ENCODE results near the gene ZNF592. TPM values are rescaled to one million over a fixed set of nuclear protein-coding genes. Genes with fewer than 3 reads are reported as not detected.

The ZNF592 gene
- total and polyA plus RNA-seq, 2 of the 13 experiments (the other 11 are each of a cell fraction or from before 2014, with no cell fraction given) = 8.2 to 9.8 TPM

DNA sequence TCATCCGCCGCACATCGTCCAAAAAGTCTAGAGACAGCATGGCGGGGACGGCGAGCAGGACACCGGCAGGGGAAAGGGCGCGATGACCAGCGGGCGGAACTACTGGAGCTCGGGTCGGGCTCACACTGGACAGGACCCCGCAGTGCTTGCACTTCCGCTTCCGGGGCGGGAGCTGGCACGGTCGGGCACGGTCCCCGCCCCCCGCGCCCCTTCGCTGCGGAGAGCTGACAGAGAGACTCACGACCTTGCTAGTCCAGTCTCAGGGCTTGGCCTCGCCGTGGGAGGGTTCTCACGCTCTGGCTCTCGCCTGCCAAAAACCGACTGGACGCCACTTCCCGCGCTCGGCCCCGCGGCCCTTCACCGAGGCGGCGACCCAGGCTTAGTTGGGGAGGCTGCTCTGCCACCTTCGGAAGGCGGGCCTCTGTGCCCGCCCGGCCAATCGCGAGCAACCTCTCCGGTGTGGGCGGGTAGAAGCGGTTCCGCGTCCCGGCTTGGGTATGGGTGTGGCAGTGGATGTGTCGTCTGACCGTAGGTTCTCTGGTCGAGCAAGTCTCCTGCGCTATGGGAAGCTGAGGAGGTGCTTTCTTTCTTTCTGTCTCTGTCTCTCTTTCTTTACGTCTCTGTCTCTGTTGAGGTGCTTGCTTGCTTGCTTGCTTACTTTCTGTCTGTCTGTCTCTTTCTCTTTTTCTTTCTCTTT, 32.2 kb upstream of the ZNF592 start, which contains the start of gene SEC11A (continued):
- TF ChIP-seq, protein P1, sequence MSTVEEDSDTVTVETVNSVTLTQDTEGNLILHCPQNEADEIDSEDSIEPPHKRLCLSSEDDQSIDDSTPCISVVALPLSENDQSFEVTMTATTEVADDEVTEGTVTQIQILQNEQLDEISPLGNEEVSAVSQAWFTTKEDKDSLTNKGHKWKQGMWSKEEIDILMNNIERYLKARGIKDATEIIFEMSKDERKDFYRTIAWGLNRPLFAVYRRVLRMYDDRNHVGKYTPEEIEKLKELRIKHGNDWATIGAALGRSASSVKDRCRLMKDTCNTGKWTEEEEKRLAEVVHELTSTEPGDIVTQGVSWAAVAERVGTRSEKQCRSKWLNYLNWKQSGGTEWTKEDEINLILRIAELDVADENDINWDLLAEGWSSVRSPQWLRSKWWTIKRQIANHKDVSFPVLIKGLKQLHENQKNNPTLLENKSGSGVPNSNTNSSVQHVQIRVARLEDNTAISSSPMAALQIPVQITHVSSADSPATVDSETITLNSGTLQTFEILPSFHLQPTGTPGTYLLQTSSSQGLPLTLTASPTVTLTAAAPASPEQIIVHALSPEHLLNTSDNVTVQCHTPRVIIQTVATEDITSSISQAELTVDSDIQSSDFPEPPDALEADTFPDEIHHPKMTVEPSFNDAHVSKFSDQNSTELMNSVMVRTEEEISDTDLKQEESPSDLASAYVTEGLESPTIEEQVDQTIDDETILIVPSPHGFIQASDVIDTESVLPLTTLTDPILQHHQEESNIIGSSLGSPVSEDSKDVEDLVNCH (CRISPR knock-in tag; IDR thresholded peaks at IDR 0.05) = no peak
- no peak for TF ChIP-seq CBX2 (IDR thresholded peaks at IDR 0.05; ENCODE audit: low read depth, low read length)
- 0 out of 2 replicates have a peak, but pooled peaks have one; percentile 32 for TF ChIP-seq CBX2 (CRISPR knock-in tag; IDR thresholded peaks at IDR 0.05; ENCODE audit: low read depth)
- 0 out of 2 replicates have a peak, but pooled peaks have one; percentile 81 for TF ChIP-seq ZNF160 (CRISPR knock-in tag; IDR thresholded peaks at IDR 0.05)
- TF ChIP-seq ZFP36L1 (CRISPR knock-in tag; IDR thresholded peaks at IDR 0.05) = 0 out of 2 replicates have a peak, but pooled peaks have one; percentile 43
- peak; percentile 20 for TF ChIP-seq JARID2 (CRISPR knock-in tag; IDR thresholded peaks at IDR 0.05; ENCODE audit: insufficient replicate concordance)
- no peak for TF ChIP-seq PRPF4 (IDR thresholded peaks at IDR 0.05; ENCODE audit: low read depth, low read length, poor library complexity, severe bottlenecking)
- TF ChIP-seq, protein P2, sequence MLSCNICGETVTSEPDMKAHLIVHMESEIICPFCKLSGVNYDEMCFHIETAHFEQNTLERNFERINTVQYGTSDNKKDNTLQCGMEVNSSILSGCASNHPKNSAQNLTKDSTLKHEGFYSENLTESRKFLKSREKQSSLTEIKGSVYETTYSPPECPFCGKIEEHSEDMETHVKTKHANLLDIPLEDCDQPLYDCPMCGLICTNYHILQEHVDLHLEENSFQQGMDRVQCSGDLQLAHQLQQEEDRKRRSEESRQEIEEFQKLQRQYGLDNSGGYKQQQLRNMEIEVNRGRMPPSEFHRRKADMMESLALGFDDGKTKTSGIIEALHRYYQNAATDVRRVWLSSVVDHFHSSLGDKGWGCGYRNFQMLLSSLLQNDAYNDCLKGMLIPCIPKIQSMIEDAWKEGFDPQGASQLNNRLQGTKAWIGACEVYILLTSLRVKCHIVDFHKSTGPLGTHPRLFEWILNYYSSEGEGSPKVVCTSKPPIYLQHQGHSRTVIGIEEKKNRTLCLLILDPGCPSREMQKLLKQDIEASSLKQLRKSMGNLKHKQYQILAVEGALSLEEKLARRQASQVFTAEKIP (CRISPR knock-in tag; IDR thresholded peaks at IDR 0.05; ENCODE audit: borderline replicate concordance) = no peak
- TF ChIP-seq, protein P3, sequence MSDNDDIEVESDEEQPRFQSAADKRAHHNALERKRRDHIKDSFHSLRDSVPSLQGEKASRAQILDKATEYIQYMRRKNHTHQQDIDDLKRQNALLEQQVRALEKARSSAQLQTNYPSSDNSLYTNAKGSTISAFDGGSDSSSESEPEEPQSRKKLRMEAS (IDR thresholded peaks at IDR 0.05) = peak; percentile 93
- TF ChIP-seq ZFP82 (CRISPR knock-in tag; IDR thresholded peaks at IDR 0.05; ENCODE audit: borderline replicate concordance) = peak; percentile 96; the same call in 1 of the 2 replicates
- TF ChIP-seq, protein P4, sequence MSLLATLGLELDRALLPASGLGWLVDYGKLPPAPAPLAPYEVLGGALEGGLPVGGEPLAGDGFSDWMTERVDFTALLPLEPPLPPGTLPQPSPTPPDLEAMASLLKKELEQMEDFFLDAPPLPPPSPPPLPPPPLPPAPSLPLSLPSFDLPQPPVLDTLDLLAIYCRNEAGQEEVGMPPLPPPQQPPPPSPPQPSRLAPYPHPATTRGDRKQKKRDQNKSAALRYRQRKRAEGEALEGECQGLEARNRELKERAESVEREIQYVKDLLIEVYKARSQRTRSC (CRISPR knock-in tag; IDR thresholded peaks at IDR 0.05; ENCODE audit: low read depth) = no peak
- no peak for TF ChIP-seq ZNF101 (CRISPR knock-in tag; IDR thresholded peaks at IDR 0.05; ENCODE audit: borderline replicate concordance, low read depth)
- no peak for TF ChIP-seq ZNF746 (CRISPR knock-in tag; IDR thresholded peaks at IDR 0.05)
- TF ChIP-seq, protein P5, sequence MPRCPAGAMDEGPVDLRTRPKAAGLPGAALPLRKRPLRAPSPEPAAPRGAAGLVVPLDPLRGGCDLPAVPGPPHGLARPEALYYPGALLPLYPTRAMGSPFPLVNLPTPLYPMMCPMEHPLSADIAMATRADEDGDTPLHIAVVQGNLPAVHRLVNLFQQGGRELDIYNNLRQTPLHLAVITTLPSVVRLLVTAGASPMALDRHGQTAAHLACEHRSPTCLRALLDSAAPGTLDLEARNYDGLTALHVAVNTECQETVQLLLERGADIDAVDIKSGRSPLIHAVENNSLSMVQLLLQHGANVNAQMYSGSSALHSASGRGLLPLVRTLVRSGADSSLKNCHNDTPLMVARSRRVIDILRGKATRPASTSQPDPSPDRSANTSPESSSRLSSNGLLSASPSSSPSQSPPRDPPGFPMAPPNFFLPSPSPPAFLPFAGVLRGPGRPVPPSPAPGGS (CRISPR knock-in tag; IDR thresholded peaks at IDR 0.05) = peak; percentile 83
- TF ChIP-seq, protein P6, sequence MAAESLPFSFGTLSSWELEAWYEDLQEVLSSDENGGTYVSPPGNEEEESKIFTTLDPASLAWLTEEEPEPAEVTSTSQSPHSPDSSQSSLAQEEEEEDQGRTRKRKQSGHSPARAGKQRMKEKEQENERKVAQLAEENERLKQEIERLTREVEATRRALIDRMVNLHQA (CRISPR knock-in tag; IDR thresholded peaks at IDR 0.05) = 0 out of 2 replicates have a peak, but pooled peaks have one; percentile 30
- peak; percentile 40 for TF ChIP-seq RARA (CRISPR knock-in tag; IDR thresholded peaks at IDR 0.05)
- TF ChIP-seq ZBTB39 (CRISPR knock-in tag; IDR thresholded peaks at IDR 0.05) = 0 out of 2 replicates have a peak, but pooled peaks have one; percentile 54
- peak; percentile 72 for TF ChIP-seq ZBTB7B (CRISPR knock-in tag; IDR thresholded peaks at IDR 0.05)
